ENCODE measurements around the gene MOB3B.
"Not testable (repeated sequence)": the region's sequence is repeated elsewhere in the genome, so short reads cannot be mapped to it uniquely, and the experiment has no call there.

The MOB3B gene

GRCh38 chr9:27518809-27519208 is 10.8 kb downstream of the MOB3B start:
- no peak for DNase-seq (ENCODE audit: low read depth in 2 of 2)

- no peak for DNase-seq (ENCODE audit: low read depth in 2 of 2)
Measured at GRCh38 chr9:27518006-27518405, 11.6 kb downstream of the MOB3B start.

- no peak for DNase-seq (ENCODE audit: low read depth in 2 of 2)
Measured at GRCh38 chr9:27514551-27514950, 15.1 kb downstream of the MOB3B start.

- DNase-seq (ENCODE audit: low read depth in 2 of 2): no peak
Measured at GRCh38 chr9:27511771-27512170, 17.8 kb downstream of the MOB3B start.

- no peak for DNase-seq (ENCODE audit: low read depth in 2 of 2)
Measured at GRCh38 chr9:27510780-27511179, 18.8 kb downstream of the MOB3B start.

- no peak for DNase-seq (ENCODE audit: low read depth in 2 of 2)
Measured at GRCh38 chr9:27506981-27507380, 22.6 kb downstream of the MOB3B start.

GRCh38 chr9:27505744-27506161 is 23.9 kb downstream of the MOB3B start:
- DNase-seq (ENCODE audit: low read depth in 2 of 2): no peak

- no peak for DNase-seq (ENCODE audit: low read depth in 2 of 2)
Measured at GRCh38 chr9:27504259-27504658, 25.4 kb downstream of the MOB3B start.

- DNase-seq (ENCODE audit: low read depth in 2 of 2): no peak
Measured at GRCh38 chr9:27503623-27504022, 26.0 kb downstream of the MOB3B start.

- not testable (repeated sequence) for DNase-seq (ENCODE audit: low read depth in 2 of 2)
Measured at GRCh38 chr9:27500902-27501301, 28.7 kb downstream of the MOB3B start.

GRCh38 chr9:27499451-27499850 is 30.2 kb downstream of the MOB3B start:
- DNase-seq (ENCODE audit: low read depth in 2 of 2): no peak

- DNase-seq (ENCODE audit: low read depth in 2 of 2): no peak
Measured at GRCh38 chr9:27497883-27498417, 31.7 kb downstream of the MOB3B start.

- DNase-seq (ENCODE audit: low read depth in 2 of 2): no peak
Measured at GRCh38 chr9:27496135-27496504, 33.5 kb downstream of the MOB3B start.

GRCh38 chr9:27495480-27496134 is 34.0 kb downstream of the MOB3B start:
- DNase-seq (ENCODE audit: low read depth in 2 of 2): no peak

- no peak for DNase-seq (ENCODE audit: low read depth in 2 of 2)
Measured at GRCh38 chr9:27491154-27491553, 38.5 kb downstream of the MOB3B start.

GRCh38 chr9:27489087-27489876 is 40.3 kb downstream of the MOB3B start:
- no peak for DNase-seq (ENCODE audit: low read depth in 2 of 2)

GRCh38 chr9:27487927-27488326 is 41.7 kb downstream of the MOB3B start:
- DNase-seq (ENCODE audit: low read depth in 2 of 2): no peak

GRCh38 chr9:27487128-27487640 is 42.4 kb downstream of the MOB3B start:
- DNase-seq (ENCODE audit: low read depth in 2 of 2): no peak

GRCh38 chr9:27485158-27485557 is 44.5 kb downstream of the MOB3B start:
- DNase-seq (ENCODE audit: low read depth in 2 of 2): no peak

- DNase-seq (ENCODE audit: low read depth in 2 of 2): no peak
Measured at GRCh38 chr9:27483576-27483975, 46.0 kb downstream of the MOB3B start.

GRCh38 chr9:27482709-27483108 is 46.9 kb downstream of the MOB3B start:
- no peak for DNase-seq (ENCODE audit: low read depth in 2 of 2)

GRCh38 chr9:27478322-27478721 is 51.3 kb downstream of the MOB3B start:
- no peak for DNase-seq (ENCODE audit: low read depth in 2 of 2)
